Heart right ventricle (tissue), 16 donors: ENCODE data around the gene PEPD. TPM values are rescaled to one million over a fixed set of nuclear protein-coding genes. Genes with fewer than 3 reads are reported as not detected.
A peak's percentile ranks its signal among the peaks of the same experiment; 100 is the strongest.

Experiments used
- ATAC-seq, 8 donors: fragments of 200-7000 bp; cut with Tn5 transposase; one replicate each; pipeline ENCODE4 v1.9.1; 2020; ENCODE audit warnings: mild to moderate bottlenecking in 8 of 8, moderate library complexity in 8 of 8, moderate number of reproducible peaks in 1 of 8
- DNase-seq, 2 donors: peaks; one replicate each; pipeline ENCODE4 v3.0.0-alpha.2; 2020
- H3K27ac ChIP-seq, 10 donors: fragments of 200-600 bp; sonication (generic) in 2 of 10; one replicate each; pipeline versions ENCODE4 v1.5.0 to v1.8.0; 2020 to 2022; ENCODE audit warnings: mild to moderate bottlenecking in 3 of 10
- H3K27me3 ChIP-seq, 7 donors: fragments of 200-600 bp; one replicate each; pipeline ENCODE4 v1.8.0; 2021 to 2022; ENCODE audit warnings: mild to moderate bottlenecking in 2 of 7
- H3K36me3 ChIP-seq, 9 donors: fragments of 200-600 bp; sonication (generic) in 1 of 9; one replicate each; pipeline versions ENCODE4 v1.5.0 to v1.8.0; 2020 to 2022; ENCODE audit warnings: mild to moderate bottlenecking in 2 of 9
- H3K4me1 ChIP-seq, 9 donors: fragments of 200-600 bp; sonication (generic) in 1 of 9; one replicate each; pipeline versions ENCODE4 v1.5.0 to v1.8.0; 2020 to 2022; ENCODE audit warnings: mild to moderate bottlenecking in 4 of 9
- H3K4me3 ChIP-seq, 10 donors: fragments of 200-600 bp; sonication (generic) in 2 of 10; one replicate each; pipeline versions ENCODE4 v1.5.0 to v1.8.0; 2020 to 2022; ENCODE audit warnings: mild to moderate bottlenecking in 7 of 10, moderate library complexity in 2 of 10
- H3K9me3 ChIP-seq, 11 donors: fragments of 200-600 bp in 10 of 11; sonication (generic) in 2 of 11; one replicate each; pipeline versions ENCODE4 v1.5.0 to v1.8.0; 2013 to 2022; ENCODE audit warnings: mild to moderate bottlenecking in 2 of 11, control low read depth in 1 of 11, moderate library complexity in 1 of 11
- WGBS, 2 donors: extraction: QIAGEN DNeasy Blood & Tissue Kit; methylation state at CpG; one replicate each; pipeline ENCODE4 v1.1.7; 2013; ENCODE audit warnings: inconsistent platforms in 1 of 2; 5-methylcytosine and 5-hydroxymethylcytosine counted together
- intact Hi-C, 10 donors: fragments of 100-400 bp; cut with DNase I; formaldehyde crosslinking; loops; one replicate each; pipeline versions ENCODE4 v1.11.1 to v1.14.2; 2022
- polyA plus RNA-seq, 2 donors: library from polyadenylated mRNA; stranded (reverse); fragments of 200-250 nt; gene quantifications; one replicate each; pipeline ENCODE4 v1.2.3, GENCODE V29; 2013
- total RNA-seq, 10 donors: library from RNA; stranded (reverse); fragmentation: NEBNext Ultra II Directional in 3 of 10; extraction: Animal tissue kit (Norgen Biotek cat#: 25700) in 3 of 10; gene quantifications; one replicate each; pipeline versions ENCODE4 v1.2.1 to v1.2.4, GENCODE V29; 2021 to 2023
- TF ChIP-seq, protein P1 (sequence below), 9 donors: fragments of 200-600 bp; sonication (generic) in 2 of 9; IDR thresholded peaks; one replicate each; pipeline versions ENCODE4 v1.5.0 to v1.8.0; 2021 to 2022; ENCODE audit warnings: antibody characterized with exemption in 9 of 9, mild to moderate bottlenecking in 5 of 9, moderate library complexity in 1 of 9
- donor health status: Arrhythmogenic right ventricular cardiomyopathy.
- donor health status: ischemic (EF 13 %, LVEDD 7.1; RV severe dilation, severe dysfunction).
- donor health status: healthy with polysubstance abuse.
- donor health status: DM: no; HTN: yes; CAD: no.
- donor health status: DM: no; HTN: no; CAD: no.
- donor health status: ischemic (EF 25% LVEDD 6.9; RV normal size, moderate dysfunction).
- donor health status: ischemic (EF 25% LVEDD 5.7; RV mildly dilated, moderate dysfunction).
- donor health status: healthy.
- donor health status: DM: yes; HTN: yes; CAD: no.
- donor health status: Ischemic cardiomyopathy.
- donor health status: ischemic (EF 35%, LVEDD 5.7; RV mildly dilated, moderate dysfunction).
- donor health status: nonischemic (EF 11% LVEDD 7.7; RV severe dilation, severe dysfunction).
- donor health status: DM: yes; HTN: yes; CAD: no.
- donor health status: PGD.
- donor health status: ischemic (EF 29% LVEDD 5.4; RV normal size, mild dysfunction).
- donor health status: nonischemic (EF 23%, LVEDD 6.1; RV moderate dilation, normal function).

The PEPD gene
- total and polyA plus RNA-seq, 12 donors, result 20.4 to 47.7 (median 26.8) TPM

GRCh38 chr19:33399745-33400681, 121.6 kb downstream of the PEPD start:
- Histone ChIP-seq H3K27ac (no peak overlapping the region), H3K27me3 (no peaks in the 10 kb centered on the region), H3K4me1 (peaks cover 3 to 39% (median 30%) of the 10 kb centered on the region in 9 donors), H3K9me3 (no peaks in the 10 kb centered on the region), H3K36me3 (peaks cover 0 to 3% (median 0%) of the 10 kb centered on the region in 9 donors), H3K4me3 (no peak overlapping the region)
- TF ChIP-seq, protein P1, sequence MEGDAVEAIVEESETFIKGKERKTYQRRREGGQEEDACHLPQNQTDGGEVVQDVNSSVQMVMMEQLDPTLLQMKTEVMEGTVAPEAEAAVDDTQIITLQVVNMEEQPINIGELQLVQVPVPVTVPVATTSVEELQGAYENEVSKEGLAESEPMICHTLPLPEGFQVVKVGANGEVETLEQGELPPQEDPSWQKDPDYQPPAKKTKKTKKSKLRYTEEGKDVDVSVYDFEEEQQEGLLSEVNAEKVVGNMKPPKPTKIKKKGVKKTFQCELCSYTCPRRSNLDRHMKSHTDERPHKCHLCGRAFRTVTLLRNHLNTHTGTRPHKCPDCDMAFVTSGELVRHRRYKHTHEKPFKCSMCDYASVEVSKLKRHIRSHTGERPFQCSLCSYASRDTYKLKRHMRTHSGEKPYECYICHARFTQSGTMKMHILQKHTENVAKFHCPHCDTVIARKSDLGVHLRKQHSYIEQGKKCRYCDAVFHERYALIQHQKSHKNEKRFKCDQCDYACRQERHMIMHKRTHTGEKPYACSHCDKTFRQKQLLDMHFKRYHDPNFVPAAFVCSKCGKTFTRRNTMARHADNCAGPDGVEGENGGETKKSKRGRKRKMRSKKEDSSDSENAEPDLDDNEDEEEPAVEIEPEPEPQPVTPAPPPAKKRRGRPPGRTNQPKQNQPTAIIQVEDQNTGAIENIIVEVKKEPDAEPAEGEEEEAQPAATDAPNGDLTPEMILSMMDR (IDR thresholded peaks at IDR 0.05), result no peak
- DNase-seq, result no peak
- 86 to 93% methylated on average over 22 of the region's 22 CpGs for WGBS, 2 donors
- intact Hi-C loops, result loop anchor here in 8 of 10 donors (5.0 to 10.0 kb wide), 5 partner anchors 38 to 955 kb away; partner anchors contain the start of gene CEBPA (in 5 of the 8)
- no peak for ATAC-seq

- Histone ChIP-seq H3K4me1 (peaks cover 6 to 43% (median 38%) of the 10 kb centered on the region in 9 donors), H3K36me3 (peaks cover 0 to 3% (median 0%) of the 10 kb centered on the region in 9 donors), H3K4me3 (no peak overlapping the region), H3K27ac (no peak overlapping the region), H3K9me3 (no peaks in the 10 kb centered on the region), H3K27me3 (no peaks in the 10 kb centered on the region)
- DNase-seq, result no peak
- 95 to 96% methylated on average over 28 of the region's 28 CpGs for WGBS, 2 donors
- TF ChIP-seq, protein P1 (IDR thresholded peaks at IDR 0.05), result no peak
- no peak for ATAC-seq
- intact Hi-C loops, result loop anchor here in 2 of 10 donors (5.0 to 10.0 kb wide), 2 partner anchors 97 to 956 kb away; partner anchors contain the start of gene CEBPA (in 1 of the 2)
These were observed 122.4 kb downstream of the PEPD start for GRCh38 chr19:33399081-33399744.

GRCh38 chr19:33398361-33399060, 123.1 kb downstream of the PEPD start:
- Histone ChIP-seq H3K36me3 (peaks cover 0 to 3% (median 0%) of the 10 kb centered on the region in 9 donors), H3K27me3 (no peaks in the 10 kb centered on the region), H3K27ac (peak overlapping the region in 1 of 10 donors; percentile 69), H3K9me3 (no peaks in the 10 kb centered on the region), H3K4me3 (no peak overlapping the region), H3K4me1 (peaks cover 11 to 50% (median 43%) of the 10 kb centered on the region in 9 donors)
- intact Hi-C loops, result loop anchor here in 2 of 10 donors (5.0 to 10.0 kb wide), 2 partner anchors 96 to 956 kb away; partner anchors contain the start of gene CEBPA (in 1 of the 2)
- TF ChIP-seq, protein P1 (IDR thresholded peaks at IDR 0.05), result peak in 1 of 9 donors; percentile 0
- DNase-seq, result no peak
- ATAC-seq, result no peak
- WGBS, 2 donors, result 81 to 85% methylated on average over 19 of the region's 19 CpGs
